DOHH2 (cell line): Measurements from ENCODE around the gene CKM.

Source experiments
- H3F3A ChIP-seq: fragments of 200-600 bp; sonication (generic), shearing (Covaris generic); 2 replicates; pipeline ENCODE4 v1.6.0; 2016; ENCODE audit warnings: antibody characterized with exemption, mild to moderate bottlenecking; ENCODE audit not compliant: control insufficient read depth, insufficient read depth
- H3K27ac ChIP-seq: fragments of 200-600 bp; sonication (generic); 2 replicates; pipeline ENCODE4 v1.5.1; 2014; ENCODE audit warnings: low read depth, mild to moderate bottlenecking, low read length, moderate library complexity
- H3K27me3 ChIP-seq: fragments of 200-600 bp; sonication (generic); 2 replicates; pipeline ENCODE4 v1.6.1; 2014; ENCODE audit warnings: mild to moderate bottlenecking, low read length, mixed read lengths; ENCODE audit not compliant: control insufficient read depth
- H3K36me3 ChIP-seq: fragments of 200-600 bp; sonication (generic); 2 replicates; pipeline ENCODE4 v1.6.1; 2014; ENCODE audit warnings: mild to moderate bottlenecking, low read length, moderate library complexity, mixed read lengths; ENCODE audit not compliant: control insufficient read depth
- H3K4me1 ChIP-seq: fragments of 200-600 bp; sonication (generic); 2 replicates; pipeline ENCODE4 v1.6.1; 2014; ENCODE audit warnings: mild to moderate bottlenecking, low read length, mixed read lengths; ENCODE audit not compliant: control insufficient read depth
- H3K4me2 ChIP-seq: fragments of 200-600 bp; sonication (generic); 2 replicates; pipeline ENCODE4 v1.6.0; 2014; ENCODE audit warnings: mild to moderate bottlenecking, low read length, moderate library complexity
- H3K4me3 ChIP-seq: fragments of 200-600 bp; sonication (generic); 2 replicates; pipeline ENCODE4 v1.5.1; 2014; ENCODE audit warnings: mild to moderate bottlenecking, low read length, mixed read lengths
- H3K79me2 ChIP-seq: fragments of 200-600 bp; sonication (generic); 2 replicates; pipeline ENCODE4 v1.6.1; 2014; ENCODE audit warnings: mild to moderate bottlenecking, low read length, mixed read lengths; ENCODE audit not compliant: control insufficient read depth
- H3K9me2 ChIP-seq: fragments of 200-600 bp; sonication (generic); replicated peaks from 2 replicates; pipeline ENCODE4 v1.6.1; 2014; ENCODE audit warnings: mild to moderate bottlenecking, low read length, mixed read lengths; ENCODE audit not compliant: control insufficient read depth
- H3K9me3 ChIP-seq: fragments of 200-600 bp; sonication (generic); 2 replicates; pipeline ENCODE4 v1.6.1; 2014; ENCODE audit warnings: antibody characterized with exemption, low read length, mixed read lengths; ENCODE audit not compliant: control insufficient read depth, insufficient read depth
- H4K20me1 ChIP-seq: fragments of 200-600 bp; sonication (generic); 2 replicates; pipeline ENCODE4 v1.6.0; 2014; ENCODE audit warnings: low read depth, mild to moderate bottlenecking, antibody characterized with exemption, low read length, moderate library complexity; ENCODE audit not compliant: control insufficient read depth, insufficient read depth
- CTCF ChIP-seq: fragments of 200-600 bp; sonication (generic); IDR thresholded peaks from one replicate; pipeline ENCODE4 v1.5.1; 2014; ENCODE audit warnings: antibody characterized with exemption, mild to moderate bottlenecking, low read depth, low read length; ENCODE audit not compliant: poor library complexity, severe bottlenecking
- EZH2phosphoT487 ChIP-seq: fragments of 200-600 bp; sonication (generic); IDR thresholded peaks from 2 replicates; pipeline ENCODE4 v1.6.1; 2017; ENCODE audit warnings: borderline replicate concordance, mild to moderate bottlenecking, antibody characterized with exemption, low read length, moderate library complexity, mixed read lengths

Gene CKM

GRCh38 chr19:45347570-45348366 is 25.1 kb upstream of the CKM start:
- Histone ChIP-seq H3K27me3 (no peaks in the 10 kb centered on the region), H3K27ac (no peak overlapping the region), H3F3A (no peaks in the 10 kb centered on the region), H3K79me2 (no peaks in the 10 kb centered on the region), H3K9me2 (no peaks in the 10 kb centered on the region), H3K36me3 (peaks cover 7% of the 10 kb centered on the region; the same call in 1 of the 2 replicates), H4K20me1 (no peaks in the 10 kb centered on the region), H3K4me3 (no peak overlapping the region), H3K9me3 (no peaks in the 10 kb centered on the region), H3K4me1 (no peaks in the 10 kb centered on the region), H3K4me2 (no peak overlapping the region)
- TF ChIP-seq CTCF, result no peak
- TF ChIP-seq EZH2phosphoT487, result no peak

GRCh38 chr19:45346449-45346848 is 23.8 kb upstream of the CKM start:
- H3K4me3 ChIP-seq, result no peak overlapping the region
- TF ChIP-seq EZH2phosphoT487, result no peak
- no peaks in the 10 kb centered on the region for H4K20me1 ChIP-seq
- H3K9me3 ChIP-seq, result no peaks in the 10 kb centered on the region
- H3K27ac ChIP-seq, result no peak overlapping the region
- H3K36me3 ChIP-seq, result peaks cover 6% of the 10 kb centered on the region; the same call in 1 of the 2 replicates
- no peaks in the 10 kb centered on the region for H3K27me3 ChIP-seq
- no peak overlapping the region for H3K4me2 ChIP-seq
- H3F3A ChIP-seq, result no peaks in the 10 kb centered on the region
- H3K79me2 ChIP-seq, result no peaks in the 10 kb centered on the region
- H3K4me1 ChIP-seq, result no peaks in the 10 kb centered on the region
- H3K9me2 ChIP-seq, result no peaks in the 10 kb centered on the region

- no peaks in the 10 kb centered on the region for H4K20me1 ChIP-seq
- H3K9me2 ChIP-seq, result no peaks in the 10 kb centered on the region
- H3K36me3 ChIP-seq, result no peaks in the 10 kb centered on the region
- TF ChIP-seq EZH2phosphoT487 (no peak), CTCF (no peak)
- no peaks in the 10 kb centered on the region for H3K9me3 ChIP-seq
- H3K79me2 ChIP-seq, result no peaks in the 10 kb centered on the region
- no peak overlapping the region for H3K4me3 ChIP-seq
- H3K27ac ChIP-seq, result no peak overlapping the region
- no peaks in the 10 kb centered on the region for H3F3A ChIP-seq
- H3K27me3 ChIP-seq, result no peaks in the 10 kb centered on the region
- peaks cover 3% of the 10 kb centered on the region for H3K4me1 ChIP-seq
- no peak overlapping the region for H3K4me2 ChIP-seq
Observed at GRCh38 chr19:45345506-45345860, 22.8 kb upstream of the CKM start.
